GM23248 (cell line): ENCODE measurements around the gene RANBP3L. TPM values are rescaled to one million over a fixed set of nuclear protein-coding genes. Genes with fewer than 3 reads are reported as not detected.
"Not testable (repeated sequence)": the region's sequence is repeated elsewhere in the genome, so short reads cannot be mapped to it uniquely, and the experiment has no call there.

Experiments
- DNase-seq: peaks from one replicate; pipeline ENCODE4 v3.0.0-alpha.2; 2015
- H2AFZ ChIP-seq: fragments of 200-600 bp; sonication (generic); 2 replicates; pipeline ENCODE4 v1.6.1; 2016; ENCODE audit warnings: antibody characterized with exemption
- H3F3A ChIP-seq: fragments of 200-600 bp; sonication (generic); 2 replicates; pipeline ENCODE4 v1.6.1; 2016; ENCODE audit warnings: mild to moderate bottlenecking, antibody characterized with exemption, mixed run types; ENCODE audit not compliant: insufficient read depth
- H3K27ac ChIP-seq: fragments of 200-600 bp; sonication (generic); 2 replicates; pipeline ENCODE4 v1.5.1; 2016; ENCODE audit warnings: mild to moderate bottlenecking
- H3K27me3 ChIP-seq: fragments of 200-600 bp; sonication (generic); replicated peaks from 2 replicates; pipeline ENCODE4 v1.6.1; 2016; ENCODE audit warnings: mild to moderate bottlenecking; ENCODE audit not compliant: insufficient read depth
- H3K36me3 ChIP-seq: fragments of 200-600 bp; sonication (generic); 2 replicates; pipeline ENCODE4 v1.6.1; 2016; ENCODE audit warnings: low read depth, mild to moderate bottlenecking
- H3K4me1 ChIP-seq: fragments of 200-600 bp; sonication (generic); 2 replicates; pipeline ENCODE4 v1.6.1; 2016; ENCODE audit warnings: mild to moderate bottlenecking; ENCODE audit not compliant: insufficient read depth
- H3K4me2 ChIP-seq: fragments of 200-600 bp; sonication (generic); one replicate; pipeline ENCODE4 v1.6.1; 2016; ENCODE audit warnings: mild to moderate bottlenecking; ENCODE audit not compliant: unreplicated experiment
- H3K4me3 ChIP-seq: fragments of 200-600 bp; sonication (generic); 2 replicates; pipeline ENCODE4 v1.5.1; 2016; ENCODE audit warnings: mild to moderate bottlenecking
- H3K79me2 ChIP-seq: fragments of 200-600 bp; sonication (generic); 2 replicates; pipeline ENCODE4 v1.6.1; 2016; ENCODE audit warnings: mild to moderate bottlenecking; ENCODE audit not compliant: insufficient read depth
- H3K9ac ChIP-seq: fragments of 200-600 bp; sonication (generic); 2 replicates; pipeline ENCODE4 v1.6.1; 2016; ENCODE audit warnings: mild to moderate bottlenecking
- H3K9me2 ChIP-seq: fragments of 200-600 bp; sonication (generic); 2 replicates; pipeline ENCODE4 v1.6.1; 2016; ENCODE audit warnings: mixed run types, mild to moderate bottlenecking, moderate library complexity; ENCODE audit not compliant: insufficient read depth
- H3K9me3 ChIP-seq: fragments of 200-600 bp; sonication (generic); one replicate; pipeline ENCODE4 v1.6.1; 2017; ENCODE audit warnings: low read depth
- H4K20me1 ChIP-seq: fragments of 200-600 bp; sonication (generic); 2 replicates; pipeline ENCODE4 v1.6.0; 2016; ENCODE audit not compliant: insufficient read depth
- EZH2 ChIP-seq: fragments of 200-600 bp; sonication (generic); IDR thresholded peaks from 2 replicates; pipeline ENCODE4 v1.6.1; 2018; ENCODE audit warnings: antibody characterized with exemption, mild to moderate bottlenecking; ENCODE audit not compliant: insufficient read depth, poor library complexity, severe bottlenecking
- EZH2phosphoT487 ChIP-seq: fragments of 200-600 bp; sonication (generic); IDR thresholded peaks from 2 replicates; pipeline ENCODE4 v1.6.1; 2018; ENCODE audit warnings: antibody characterized with exemption, moderate library complexity, mild to moderate bottlenecking, low read depth; ENCODE audit not compliant: insufficient read depth
- WGBS, 2 experiments: methylation state at CpG; one replicate each; pipeline ENCODE4 v1.1.6; 2015 to 2017; ENCODE audit warnings: low lambda C conversion rate in 2 of 2, low coverage in 1 of 2; ENCODE audit errors: missing lambda C conversion rate in 2 of 2; 5-methylcytosine and 5-hydroxymethylcytosine counted together
- in situ Hi-C: fragments of 300-500 bp; cut with MboI; formaldehyde crosslinking; loops from 2 replicates; pipeline ENCODE4 v1.15.0; 2020
- polyA plus RNA-seq: library from polyadenylated mRNA; unstranded; fragments of >200 nt; fragmentation: Nextera tagmentation; extraction: Ambion mirVana; gene quantifications from 2 replicates; pipeline ENCODE4 v1.2.1, GENCODE V29; 2016
- total RNA-seq: library from RNA; depleted of rRNA; stranded (reverse); fragments of >200 nt; shearing (Covaris generic); gene quantifications from 2 replicates; pipeline ENCODE4 v1.2.3, GENCODE V29; 2014; rRNA removed

RANBP3L gene
- total RNA-seq (not detected in 2 replicates), polyA plus RNA-seq (not detected in 2 replicates)

DNA sequence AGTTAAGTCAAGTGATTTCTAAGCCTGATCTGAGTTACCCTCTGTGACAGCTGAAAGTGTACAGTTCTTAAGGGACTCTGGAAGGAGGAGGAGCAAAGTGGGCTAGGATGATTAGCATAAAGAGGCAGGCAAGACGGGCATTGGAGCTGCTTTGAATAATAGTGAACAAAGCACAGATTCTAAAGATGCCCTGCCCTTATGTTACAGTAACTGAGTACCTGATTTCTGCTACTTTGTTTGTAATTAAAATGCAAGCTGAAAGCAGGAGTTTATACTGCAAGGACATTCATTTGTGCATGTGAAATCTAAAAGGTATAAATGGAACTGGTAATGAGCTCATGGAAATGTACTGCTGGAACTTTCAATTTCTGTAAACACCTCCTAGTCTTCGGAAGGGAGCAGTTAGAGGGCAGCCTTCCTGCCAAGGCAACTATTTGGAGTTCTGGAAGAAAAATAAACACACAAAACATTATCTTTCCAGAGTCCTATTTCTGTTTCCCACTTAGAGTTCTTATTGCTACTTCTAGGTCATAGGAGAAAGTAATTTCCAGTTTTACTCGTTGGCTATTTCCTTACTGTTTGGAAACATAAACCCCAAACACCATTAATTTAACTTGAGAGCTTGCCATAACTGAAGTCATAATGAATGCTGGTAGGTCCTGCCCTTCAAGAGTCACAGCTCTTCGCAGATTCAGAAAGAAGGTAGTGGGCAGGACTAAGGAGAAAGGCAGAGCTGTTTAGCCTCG, at the start of gene RANBP3L:
TSS of gene RANBP3L (minus strand) at position 45 of the 746 bp plus-strand sequence. CDS start 486 bp downstream, outside the sequence.
- WGBS, 2 experiments = 7 to 8% methylated on average over 5 of the region's 5 CpGs
- peak; percentile 44 for DNase-seq
- Histone ChIP-seq H3K27ac (peak within 1 kb of the TSS; percentile 20; the same call in 1 of the 2 replicates), H3K9me3 (no peaks in the 10 kb centered on the region), H3K27me3 (no peaks in the 10 kb centered on the region), H3K4me1 (peaks cover 31% of the 10 kb centered on the region), H4K20me1 (no peaks in the 10 kb centered on the region), H3K4me3 (peak within 1 kb of the TSS; percentile 42), H3K79me2 (no peaks in the 10 kb centered on the region), H3F3A (peaks cover 43% of the 10 kb centered on the region), H3K36me3 (no peaks in the 10 kb centered on the region), H3K9ac (peak within 1 kb of the TSS; percentile 2; the same call in 1 of the 2 replicates), H3K4me2 (peak within 1 kb of the TSS; percentile 63), H3K9me2 (no peaks in the 10 kb centered on the region), H2AFZ (peak within 1 kb of the TSS; percentile 32)
- in situ Hi-C loops = no loop called here
- no peak for TF ChIP-seq EZH2phosphoT487
- TF ChIP-seq EZH2 = no peak

- Histone ChIP-seq H3K27me3 (no peaks in the 10 kb centered on the region), H4K20me1 (no peaks in the 10 kb centered on the region), H3K9ac (no peak overlapping the region), H3K27ac (no peak overlapping the region), H2AFZ (0 out of 2 replicates have a peak overlapping the region, but pooled peaks have one; percentile 14), H3K9me2 (no peaks in the 10 kb centered on the region), H3K4me1 (no peaks in the 10 kb centered on the region), H3K36me3 (no peaks in the 10 kb centered on the region), H3K4me2 (no peak overlapping the region), H3K4me3 (no peak overlapping the region), H3F3A (no peaks in the 10 kb centered on the region), H3K9me3 (no peaks in the 10 kb centered on the region), H3K79me2 (no peaks in the 10 kb centered on the region)
- no peak for DNase-seq
- WGBS, 2 experiments = 50 to 61% methylated on average over 5 of the region's 5 CpGs
- in situ Hi-C loops = no loop called here
- TF ChIP-seq EZH2 (no peak), EZH2phosphoT487 (no peak)
These were observed 45.4 kb upstream of the RANBP3L start for GRCh38 chr5:36346896-36347690.

GRCh38 chr5:36344899-36345298, 43.2 kb upstream of the RANBP3L start:
- H3K79me2 ChIP-seq = no peaks in the 10 kb centered on the region
- in situ Hi-C loops = no loop called here

DNA sequence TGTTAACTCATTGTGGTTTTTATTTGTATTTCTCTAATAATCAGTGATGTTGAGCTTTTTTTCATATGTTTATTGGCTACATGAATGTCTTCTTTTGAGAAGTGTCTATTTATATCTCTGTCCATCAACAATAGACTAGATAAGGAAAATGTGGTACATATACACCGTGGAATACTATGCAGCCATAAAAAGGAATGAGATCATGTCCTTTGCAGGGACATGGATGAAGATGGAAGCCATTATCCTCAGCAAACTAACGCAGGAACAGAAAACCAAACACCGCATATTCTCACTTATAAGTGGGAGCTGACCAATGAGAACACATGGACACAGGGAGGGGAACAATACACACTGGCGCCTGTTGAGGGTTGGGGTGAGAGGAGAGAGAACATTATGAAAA, 40.0 kb upstream of the RANBP3L start:
- H3F3A ChIP-seq, H3K79me2 ChIP-seq, H4K20me1 ChIP-seq, H3K27me3 ChIP-seq, DNase-seq, H3K4me3 ChIP-seq, H3K9ac ChIP-seq, H3K9me3 ChIP-seq, in situ Hi-C loops, H3K4me1 ChIP-seq, H3K9me2 ChIP-seq, H2AFZ ChIP-seq, H3K27ac ChIP-seq, H3K36me3 ChIP-seq, H3K4me2 ChIP-seq: not testable (repeated sequence)
- WGBS, 2 experiments = 58 to 62% methylated on average over 4 of the region's 4 CpGs

More at GRCh38 chr5:36344899-36345298, 43.2 kb upstream of the RANBP3L start:
- Histone ChIP-seq H4K20me1 (no peaks in the 10 kb centered on the region), H3K9me2 (no peaks in the 10 kb centered on the region), H3K4me3 (no peak overlapping the region), H3K9ac (no peak overlapping the region), H3K4me2 (no peak overlapping the region), H3K27me3 (no peaks in the 10 kb centered on the region), H3K9me3 (no peaks in the 10 kb centered on the region), H3K27ac (no peak overlapping the region), H2AFZ (no peak overlapping the region), H3K36me3 (no peaks in the 10 kb centered on the region), H3F3A (no peaks in the 10 kb centered on the region), H3K4me1 (no peaks in the 10 kb centered on the region)
- 77 to 85% methylated on average over 2 of the region's 2 CpGs for WGBS, 2 experiments
- TF ChIP-seq EZH2 (no peak), EZH2phosphoT487 (no peak)
- no peak for DNase-seq
